Activated T-helper 1 cell treated with Interleukin-2 at 50 U/mL for 16 hours (primary cell): ENCODE measurements around the gene ETFDH.
"Not testable (repeated sequence)": the region's sequence is repeated elsewhere in the genome, so short reads cannot be mapped to it uniquely, and the experiment has no call there.

Experiments
- DNase-seq: peaks from one replicate; pipeline ENCODE4 v3.0.0-alpha.2; 2020; ENCODE audit warnings: low read depth

Gene ETFDH

DNA sequence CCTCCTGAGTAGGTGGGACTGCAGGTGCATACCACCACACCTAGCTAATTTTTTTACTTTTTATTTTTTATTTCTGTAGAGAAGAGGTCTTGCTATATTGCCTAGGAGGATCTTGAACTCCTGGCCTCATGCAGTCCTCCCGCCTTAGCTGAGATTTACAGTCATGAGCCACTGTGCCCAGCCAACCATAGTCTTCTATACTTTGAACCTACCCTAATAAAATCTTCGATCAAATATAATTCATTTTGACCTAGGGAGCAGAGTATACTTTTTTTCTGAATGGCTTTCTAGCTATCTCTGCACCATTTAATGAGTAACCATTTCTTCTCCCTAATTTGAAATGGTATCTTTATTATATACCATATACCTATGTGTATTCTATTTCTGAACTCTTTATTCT is 6.7 kb downstream of the ETFDH start:
- no peak for DNase-seq

DNA sequence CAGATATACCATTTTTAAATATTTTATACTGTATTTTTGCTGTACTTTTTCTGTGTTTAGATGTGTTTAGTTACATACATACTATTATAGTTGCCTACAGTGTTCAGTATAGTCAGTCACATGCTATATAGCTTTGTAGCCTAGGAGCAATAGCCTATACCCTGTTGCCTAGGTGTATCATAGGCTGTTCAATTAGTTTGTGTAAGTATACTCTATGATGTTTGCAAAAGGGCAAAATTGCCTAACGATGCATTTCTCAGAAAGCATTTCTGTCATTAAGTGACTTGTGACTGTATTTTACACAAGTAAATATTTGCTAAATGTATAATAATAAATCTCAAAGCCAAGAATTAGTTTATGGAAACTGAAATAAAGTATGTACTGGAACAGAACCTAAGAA is 9.5 kb downstream of the ETFDH start:
- DNase-seq = no peak

DNA sequence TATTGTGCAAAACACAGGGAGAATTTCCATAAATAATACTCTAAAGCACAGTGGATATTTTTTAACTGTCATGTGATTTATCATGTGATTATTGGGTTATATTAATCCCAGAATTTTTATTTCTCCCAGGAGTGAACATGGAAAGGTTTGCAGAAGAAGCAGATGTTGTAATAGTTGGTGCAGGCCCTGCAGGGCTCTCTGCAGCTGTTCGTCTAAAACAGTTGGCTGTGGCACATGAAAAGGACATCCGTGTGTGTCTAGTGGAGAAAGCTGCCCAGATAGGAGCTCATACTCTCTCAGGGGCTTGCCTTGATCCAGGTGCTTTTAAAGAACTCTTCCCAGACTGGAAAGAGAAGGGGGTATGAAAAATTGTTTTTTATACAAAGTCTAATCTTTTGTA is 10.0 kb downstream of the ETFDH start:
- no peak for DNase-seq

DNA sequence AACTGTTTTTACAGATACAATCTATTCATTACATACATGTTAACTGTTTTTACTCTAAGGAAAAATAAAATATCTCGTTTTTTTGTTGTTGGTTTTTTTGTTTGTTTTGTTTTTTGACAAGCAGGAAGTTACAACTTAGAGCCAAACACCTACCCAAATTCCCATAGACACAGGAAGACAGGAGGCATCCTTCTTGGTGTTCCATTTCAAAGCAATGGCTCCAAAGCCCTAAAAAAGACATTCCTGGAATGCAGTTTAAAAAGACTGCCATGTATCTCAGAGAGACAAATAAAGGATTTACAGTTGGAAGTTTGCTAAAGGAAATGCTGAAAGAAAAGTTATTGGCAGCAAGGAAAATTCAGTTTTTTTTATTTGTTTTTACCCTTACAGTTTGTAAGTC is 16.7 kb downstream of the ETFDH start:
- DNase-seq = no peak

DNA sequence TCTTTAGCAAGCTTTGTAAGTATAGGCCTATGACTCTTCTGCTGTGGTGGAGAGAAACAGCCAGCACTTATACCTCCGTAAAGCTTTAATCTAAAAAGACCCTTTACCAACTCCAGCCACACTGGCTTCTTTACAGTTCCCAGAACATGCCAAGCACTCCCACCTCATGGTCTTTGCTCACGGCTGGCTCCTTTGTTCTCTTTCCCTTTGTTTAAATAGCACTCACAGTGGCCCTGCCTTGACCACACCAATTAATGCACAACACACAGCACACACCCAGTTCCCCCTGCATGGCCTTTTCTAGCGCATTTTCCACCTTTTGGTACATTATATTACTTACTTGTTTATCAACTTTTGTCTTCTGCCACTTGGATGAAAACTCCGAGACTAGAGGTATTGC is 32.2 kb downstream of the ETFDH start:
- DNase-seq = no peak

GRCh38 chr4:158710814-158711213 is 38.7 kb downstream of the ETFDH start:
- no peak for DNase-seq

DNA sequence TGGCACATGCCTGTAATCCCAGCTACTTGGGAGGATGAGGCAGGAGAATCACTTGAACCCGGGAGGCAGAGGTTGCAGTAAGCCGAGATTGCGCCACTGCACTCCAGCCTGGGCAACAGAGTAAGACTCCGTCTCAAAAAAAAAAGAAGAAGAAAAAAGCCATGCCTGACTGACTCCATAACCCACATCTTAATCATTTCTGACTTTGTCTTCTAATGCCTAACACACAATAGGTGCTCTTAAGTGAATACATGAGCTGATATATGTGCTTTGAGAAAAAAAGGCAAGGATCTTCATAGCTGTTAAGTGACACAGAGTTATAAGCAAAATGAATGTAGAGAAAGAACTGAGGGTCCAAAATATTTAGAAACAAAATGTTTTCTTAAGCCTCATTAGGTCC is 40.5 kb downstream of the ETFDH start:
- not testable (repeated sequence) for DNase-seq

DNA sequence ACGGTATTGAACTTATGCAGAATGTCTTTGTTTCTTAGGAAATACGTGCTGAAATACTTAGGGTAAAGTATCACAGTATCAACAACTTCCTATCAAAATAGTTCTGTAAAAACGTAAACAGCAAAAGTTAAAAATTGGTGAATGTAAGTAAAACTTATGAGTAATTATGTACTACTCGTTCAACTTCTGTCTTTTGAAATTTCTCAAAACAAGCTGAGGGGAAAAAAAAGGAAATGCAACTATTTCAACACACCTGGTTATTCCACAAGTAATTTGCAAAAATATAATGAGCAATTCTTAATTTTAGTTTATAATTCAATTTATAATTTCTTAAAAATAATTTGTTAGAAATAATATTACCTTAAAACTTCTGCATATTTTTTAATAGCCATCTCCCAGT is 42.8 kb downstream of the ETFDH start:
- DNase-seq = no peak

- DNase-seq = no peak
Observed at GRCh38 chr4:158715802-158716201, 43.7 kb downstream of the ETFDH start.

- DNase-seq = no peak
Observed at GRCh38 chr4:158721680-158722079, 49.6 kb downstream of the ETFDH start.

DNA sequence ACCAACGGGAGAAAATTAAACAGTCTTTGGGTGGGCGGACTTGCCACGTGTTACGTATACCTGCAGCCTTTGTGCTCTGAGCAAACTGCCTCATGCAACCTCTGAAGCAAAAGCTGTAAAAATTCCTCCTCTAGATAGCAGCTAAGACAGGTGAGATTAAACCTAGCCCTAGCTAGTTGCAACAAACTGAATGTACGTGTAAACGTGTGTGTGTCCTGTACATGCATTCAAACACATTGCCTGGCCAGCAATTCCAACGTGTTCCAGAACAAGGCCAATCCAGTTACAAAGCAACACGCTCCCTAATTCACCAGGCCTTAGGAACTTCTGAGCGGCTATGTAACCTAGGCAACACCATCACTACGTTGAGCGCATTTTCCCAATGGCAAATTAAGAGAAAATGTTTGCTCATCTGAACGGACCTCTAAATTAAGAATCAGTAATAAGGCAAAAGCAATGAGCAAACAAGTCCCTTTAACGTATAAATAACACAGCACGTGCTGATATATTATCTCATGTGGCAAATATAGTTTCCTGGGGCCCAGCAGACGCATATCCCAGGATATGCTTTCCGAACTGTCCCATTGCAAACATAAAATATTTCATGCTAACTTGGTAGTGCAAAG is 50.3 kb downstream of the ETFDH start:
- DNase-seq = no peak

DNA sequence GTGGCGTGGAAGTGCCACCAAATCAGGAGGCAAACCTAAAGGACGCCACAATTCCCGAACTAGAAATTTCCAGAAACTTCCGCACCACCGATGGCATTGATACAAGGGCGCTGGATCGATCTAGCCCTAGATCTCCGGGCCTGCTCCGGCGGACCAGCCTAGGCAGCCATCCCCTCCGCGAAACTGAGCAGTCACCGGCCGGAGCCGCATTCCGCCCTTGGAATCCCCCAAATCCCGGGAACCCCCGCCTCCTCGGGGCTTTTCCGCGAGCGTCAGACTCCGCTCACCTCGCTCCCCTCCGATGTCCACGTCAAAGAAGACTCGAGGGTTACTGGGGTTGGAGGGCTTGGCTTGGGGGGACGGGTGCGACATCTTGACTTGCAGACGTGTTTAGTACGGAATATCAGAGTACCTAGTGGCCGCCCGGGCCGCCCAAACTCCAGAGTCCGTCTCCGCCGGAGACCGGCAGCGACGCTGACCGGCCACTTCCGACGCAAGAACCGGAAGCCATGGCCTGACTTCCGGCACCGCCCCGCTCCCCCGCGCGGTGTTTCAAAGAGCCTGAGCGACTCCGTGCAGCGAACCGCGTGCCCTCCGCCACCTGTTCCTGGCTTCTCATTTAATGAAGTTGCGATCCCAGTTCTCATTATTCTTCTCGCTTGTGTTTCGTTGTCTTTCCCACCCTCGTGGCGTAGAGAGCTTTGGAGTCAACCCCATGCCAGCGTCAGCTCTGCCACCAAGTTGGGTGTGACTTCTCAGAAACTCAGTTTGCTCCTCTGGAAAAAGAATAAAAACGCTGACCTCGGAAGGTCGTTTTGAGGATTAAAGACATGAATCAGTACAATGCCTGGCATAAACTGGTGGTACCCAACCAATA is 51.1 kb downstream of the ETFDH start, which contains the start of gene PPID:
Gene PPID, minus strand, starts transcription at position 480 of the 877 bp plus-strand sequence. Its CDS starts 108 bp downstream, at position 372.
- DNase-seq = peak; percentile 70

DNA sequence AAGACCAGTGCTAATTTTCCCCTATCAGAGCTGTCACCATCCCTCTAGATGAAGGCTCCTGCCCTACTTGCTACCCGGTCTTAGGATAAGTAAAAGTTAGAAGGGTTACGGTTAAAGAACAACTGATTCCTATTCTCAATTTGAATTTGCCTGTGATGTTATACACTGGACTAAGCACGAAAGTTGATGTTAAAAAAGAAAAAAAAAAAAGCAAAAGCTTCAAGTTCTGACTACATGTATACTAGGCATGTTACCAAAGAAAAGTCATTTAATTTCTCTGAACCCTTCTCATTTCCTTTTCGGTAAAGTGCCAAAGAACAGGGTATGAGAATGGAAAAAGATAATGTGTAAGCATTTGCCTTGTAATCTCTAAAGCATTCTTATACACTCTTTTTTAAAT is 52.5 kb downstream of the ETFDH start:
- no peak for DNase-seq

- no peak for DNase-seq
Observed at GRCh38 chr4:158726633-158727032, 54.5 kb downstream of the ETFDH start.

GRCh38 chr4:158728236-158728635 is 56.1 kb downstream of the ETFDH start:
- no peak for DNase-seq

GRCh38 chr4:158729716-158730559 is 57.8 kb downstream of the ETFDH start:
- DNase-seq = peak; percentile 12

DNA sequence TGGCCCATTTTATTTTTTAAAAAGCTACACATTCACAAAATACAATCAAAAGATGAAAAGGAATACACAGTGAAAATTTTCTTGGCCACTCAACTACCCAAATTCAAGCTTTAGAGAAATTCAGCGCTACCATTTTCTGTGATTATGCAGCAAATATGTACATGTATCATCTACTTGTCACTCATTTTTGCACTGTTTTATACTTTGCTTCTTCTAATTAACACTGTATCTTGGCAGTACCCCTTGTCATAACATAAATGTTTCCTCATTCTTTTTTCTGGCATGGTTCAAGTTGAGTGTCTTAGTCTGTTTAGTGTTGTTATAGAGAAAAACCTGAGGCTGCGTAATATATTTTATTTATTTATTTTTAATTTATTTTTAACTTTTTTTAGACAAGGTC is 66.8 kb downstream of the ETFDH start:
- no peak for DNase-seq

- DNase-seq = no peak
Observed at GRCh38 chr4:158739600-158739999, 67.5 kb downstream of the ETFDH start.

GRCh38 chr4:158741326-158742021 is 69.4 kb downstream of the ETFDH start:
- no peak for DNase-seq

GRCh38 chr4:158746537-158746936 is 74.4 kb downstream of the ETFDH start:
- not testable (repeated sequence) for DNase-seq

GRCh38 chr4:158750379-158750778 is 78.3 kb downstream of the ETFDH start:
- DNase-seq = no peak
